ENCODE data around the gene EIF4H.

DNA sequence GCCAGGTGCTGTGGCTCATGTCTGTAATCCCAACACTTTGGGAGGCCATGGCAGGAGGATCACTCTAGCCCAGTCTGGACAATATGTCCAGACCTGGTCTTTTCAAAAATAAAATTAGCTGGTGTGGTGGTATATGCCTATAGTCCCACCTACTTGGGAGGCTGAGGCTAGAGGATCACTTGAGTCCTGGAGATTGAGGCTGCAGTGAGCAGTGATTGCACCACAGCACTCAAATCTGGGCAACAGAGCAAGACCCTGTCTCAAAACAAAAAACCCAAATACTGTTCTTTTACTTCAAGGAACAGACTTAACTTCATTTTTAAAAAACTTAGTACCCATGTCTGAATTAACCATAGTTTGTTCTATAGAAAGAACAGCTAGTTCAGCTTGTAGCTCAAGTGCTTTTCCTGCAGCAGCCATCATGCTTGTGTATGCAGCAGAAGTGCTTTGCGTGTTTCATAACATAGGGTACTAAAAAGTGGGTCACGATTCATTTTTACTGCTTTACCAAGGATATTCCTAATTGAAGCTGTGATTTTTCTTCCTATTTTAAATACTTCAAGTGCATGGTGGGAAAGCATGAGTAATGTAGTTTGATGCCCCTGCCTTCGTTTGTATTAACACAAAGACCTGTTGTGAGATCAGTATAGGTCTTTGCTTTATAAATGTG is 5.9 kb downstream of the EIF4H start:
- TF ChIP-seq CTCF (IDR thresholded peaks at IDR 0.05; ENCODE audit: low read length) (no peak), EZH2 (IDR thresholded peaks at IDR 0.05; ENCODE audit: borderline replicate concordance, low read length) (no peak)

All from OCI-LY1 (cell line).